Peyer's patch (tissue), 4 donors: ENCODE results near the gene MELK. TPM values are rescaled to one million over a fixed set of nuclear protein-coding genes. Genes with fewer than 3 reads are reported as not detected.
A peak's percentile ranks its signal among the peaks of the same experiment; 100 is the strongest.
"Not testable (repeated sequence)": the region's sequence is repeated elsewhere in the genome, so short reads cannot be mapped to it uniquely, and the experiment has no call there.

Source experiments
- DNase-seq, 3 donors: peaks; one replicate each; pipeline ENCODE4 v3.0.0-alpha.2; 2017 to 2019
- H3K27ac ChIP-seq, 4 donors: fragments of 200-600 bp; sonication (generic); one replicate each; pipeline ENCODE4 v1.5.1; 2016 to 2019
- H3K27me3 ChIP-seq, 2 donors: fragments of 200-600 bp; sonication (generic); one replicate each; pipeline ENCODE4 v1.5.1; 2019
- H3K36me3 ChIP-seq, 3 donors: fragments of 200-600 bp; sonication (generic); one replicate each; pipeline ENCODE4 v1.5.1; 2016 to 2019
- H3K4me1 ChIP-seq, 4 donors: fragments of 200-600 bp; sonication (generic); one replicate each; pipeline ENCODE4 v1.5.1; 2016 to 2019
- H3K4me3 ChIP-seq, 4 donors: fragments of 200-600 bp; sonication (generic); 1 replicate in 3 of 4; 2 replicates in 1 of 4; pipeline ENCODE4 v1.5.1; 2016 to 2019; ENCODE audit warnings: mild to moderate bottlenecking in 1 of 4
- H3K9me3 ChIP-seq, 4 donors: fragments of 200-600 bp; sonication (generic); one replicate each; pipeline ENCODE4 v1.5.1; 2016 to 2019; ENCODE audit warnings: mild to moderate bottlenecking in 1 of 4
- POLR2A ChIP-seq, 2 donors: fragments of 450-650 bp; IDR thresholded peaks; one replicate each; pipeline ENCODE4 v1.5.1; 2017; ENCODE audit warnings: antibody characterized with exemption in 2 of 2, mild to moderate bottlenecking in 2 of 2, moderate library complexity in 2 of 2
- total RNA-seq, 4 donors: library from RNA; depleted of rRNA; stranded (reverse); fragments of >200 nt; gene quantifications; one replicate each; pipeline ENCODE4 v1.1.0, GENCODE V29; 2016
- TF ChIP-seq, protein P1 (sequence below), 6 experiments: fragments of 450-650 bp in 4 of 6; fragments of 200-600 bp in 2 of 6; sonication (generic) in 1 of 6; IDR thresholded peaks; one replicate each; pipeline ENCODE4 v1.5.1; 2017 to 2019; ENCODE audit warnings: antibody characterized with exemption in 6 of 6, mild to moderate bottlenecking in 3 of 6, moderate library complexity in 1 of 6

The MELK gene
- total RNA-seq, 4 donors from 2014 or later = 1.2 to 4.5 (median 3.2) TPM

DNA sequence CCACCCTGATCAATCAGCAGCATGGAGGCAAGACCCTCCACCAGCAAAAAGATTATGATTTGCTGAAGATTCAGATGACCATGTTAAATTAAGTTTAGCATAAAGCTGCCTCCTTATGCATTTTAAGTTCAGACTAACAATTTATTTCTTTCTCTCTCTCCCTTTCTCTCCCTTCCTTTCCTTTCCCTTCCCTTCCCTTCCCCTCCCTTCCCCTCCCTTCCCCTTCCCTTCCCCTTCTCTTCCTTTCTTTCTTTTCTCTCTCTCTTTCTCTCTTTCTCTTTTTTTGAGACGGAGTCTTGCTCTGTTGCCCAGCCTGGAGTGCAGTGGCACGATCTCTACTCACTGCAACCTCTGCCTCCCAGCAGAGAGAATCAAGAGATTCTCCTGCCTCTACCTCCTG lies 1.4 kb upstream of the MELK start:
- no peaks in the 10 kb centered on the region for H3K27me3 ChIP-seq
- H3K36me3 ChIP-seq = no peaks in the 10 kb centered on the region
- H3K4me1 ChIP-seq = peaks cover 0 to 8% (median 4%) of the 10 kb centered on the region in 4 donors
- no peak for DNase-seq
- H3K27ac ChIP-seq = no peak overlapping the region
- no peak for TF ChIP-seq POLR2A (IDR thresholded peaks at IDR 0.05)
- TF ChIP-seq, protein P1, sequence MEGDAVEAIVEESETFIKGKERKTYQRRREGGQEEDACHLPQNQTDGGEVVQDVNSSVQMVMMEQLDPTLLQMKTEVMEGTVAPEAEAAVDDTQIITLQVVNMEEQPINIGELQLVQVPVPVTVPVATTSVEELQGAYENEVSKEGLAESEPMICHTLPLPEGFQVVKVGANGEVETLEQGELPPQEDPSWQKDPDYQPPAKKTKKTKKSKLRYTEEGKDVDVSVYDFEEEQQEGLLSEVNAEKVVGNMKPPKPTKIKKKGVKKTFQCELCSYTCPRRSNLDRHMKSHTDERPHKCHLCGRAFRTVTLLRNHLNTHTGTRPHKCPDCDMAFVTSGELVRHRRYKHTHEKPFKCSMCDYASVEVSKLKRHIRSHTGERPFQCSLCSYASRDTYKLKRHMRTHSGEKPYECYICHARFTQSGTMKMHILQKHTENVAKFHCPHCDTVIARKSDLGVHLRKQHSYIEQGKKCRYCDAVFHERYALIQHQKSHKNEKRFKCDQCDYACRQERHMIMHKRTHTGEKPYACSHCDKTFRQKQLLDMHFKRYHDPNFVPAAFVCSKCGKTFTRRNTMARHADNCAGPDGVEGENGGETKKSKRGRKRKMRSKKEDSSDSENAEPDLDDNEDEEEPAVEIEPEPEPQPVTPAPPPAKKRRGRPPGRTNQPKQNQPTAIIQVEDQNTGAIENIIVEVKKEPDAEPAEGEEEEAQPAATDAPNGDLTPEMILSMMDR (IDR thresholded peaks at IDR 0.05) = no peak
- H3K9me3 ChIP-seq = no peaks in the 10 kb centered on the region
- no peak overlapping the region for H3K4me3 ChIP-seq

DNA sequence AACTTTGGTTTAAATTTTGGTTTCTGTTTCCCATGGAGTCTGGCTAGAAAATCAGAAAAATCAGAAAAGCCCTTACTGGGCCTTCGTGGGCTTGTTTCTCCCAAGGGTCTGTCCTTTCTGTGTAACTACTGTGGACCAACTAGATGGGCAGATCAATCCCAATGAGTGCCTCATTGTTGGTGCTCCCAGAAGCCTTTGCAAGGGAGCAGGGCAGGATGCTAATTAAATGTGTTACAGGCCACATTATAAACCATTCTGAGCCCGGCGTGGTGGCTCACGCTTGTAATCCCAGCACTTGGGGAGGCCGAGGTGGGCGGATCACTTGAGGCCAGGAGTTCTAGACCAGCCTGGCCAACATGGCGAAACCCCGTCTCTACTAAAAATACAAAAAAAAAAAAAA lies 1.4 kb downstream of the MELK start:
- not testable (repeated sequence) for DNase-seq

DNA sequence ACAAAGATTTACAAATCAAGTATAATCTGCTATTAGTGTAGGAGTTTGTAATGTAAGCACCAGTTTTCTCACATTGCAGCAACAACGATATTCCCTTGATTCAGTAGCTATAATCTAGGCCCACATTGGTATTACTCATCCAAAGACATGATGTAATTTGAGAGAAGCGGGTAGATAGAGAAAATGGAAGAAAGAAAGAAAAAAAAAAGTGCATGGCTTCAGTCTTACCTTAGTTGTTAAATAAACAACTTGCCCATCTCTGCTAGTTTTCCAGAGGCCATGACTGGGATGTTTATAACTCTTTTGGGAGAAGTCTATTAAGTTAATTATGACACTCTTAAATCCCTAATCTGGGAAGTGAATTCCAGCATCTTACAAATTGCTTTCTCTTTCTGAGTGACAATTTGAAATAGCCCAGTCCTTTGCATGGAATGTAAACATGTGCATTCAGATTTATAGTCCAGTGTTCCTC lies 2.8 kb downstream of the MELK start:
- DNase-seq = no peak

More for the DNA sequence above, 1.4 kb downstream of the MELK start:
- H3K36me3 ChIP-seq, H3K4me1 ChIP-seq, H3K27me3 ChIP-seq, H3K9me3 ChIP-seq, H3K27ac ChIP-seq: not testable (repeated sequence)
- peak overlapping the region in 1 of 4 donors; percentile 99 for H3K4me3 ChIP-seq

DNA sequence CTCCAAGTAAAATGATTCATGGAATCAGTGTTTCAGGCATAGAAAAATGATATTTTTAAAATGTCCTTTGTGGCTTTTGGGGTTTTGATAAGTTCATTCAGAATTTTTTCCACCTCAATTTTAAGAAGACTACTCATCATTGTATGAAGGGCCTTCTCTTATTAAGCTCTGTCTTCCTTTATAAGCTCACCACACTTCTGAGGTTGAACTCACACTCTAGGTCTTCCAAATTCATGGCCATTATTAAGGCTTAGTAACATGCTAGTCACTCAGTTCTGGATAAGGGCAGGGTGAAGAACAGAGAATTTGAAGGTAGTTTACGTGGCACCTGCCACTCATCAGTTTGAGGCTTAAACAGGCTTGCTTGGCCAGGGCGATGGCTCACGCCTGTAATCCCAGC lies 4.2 kb downstream of the MELK start:
- no peak for DNase-seq
- H3K9me3 ChIP-seq = no peaks in the 10 kb centered on the region
- TF ChIP-seq, protein P1 (IDR thresholded peaks at IDR 0.05) = no peak
- no peak for TF ChIP-seq POLR2A (IDR thresholded peaks at IDR 0.05)
- H3K36me3 ChIP-seq = no peaks in the 10 kb centered on the region
- no peak overlapping the region for H3K4me3 ChIP-seq
- peaks cover 0 to 8% (median 4%) of the 10 kb centered on the region in 4 donors for H3K4me1 ChIP-seq
- no peaks in the 10 kb centered on the region for H3K27me3 ChIP-seq
- no peak overlapping the region for H3K27ac ChIP-seq

More for the DNA sequence above, 2.8 kb downstream of the MELK start:
- Histone ChIP-seq H3K9me3 (no peaks in the 10 kb centered on the region), H3K27me3 (no peaks in the 10 kb centered on the region), H3K4me1 (peaks cover 0 to 8% (median 4%) of the 10 kb centered on the region in 4 donors), H3K4me3 (no peak overlapping the region), H3K27ac (no peak overlapping the region), H3K36me3 (no peaks in the 10 kb centered on the region)
- TF ChIP-seq POLR2A (IDR thresholded peaks at IDR 0.05) = no peak
- TF ChIP-seq, protein P1 (IDR thresholded peaks at IDR 0.05) = no peak

DNA sequence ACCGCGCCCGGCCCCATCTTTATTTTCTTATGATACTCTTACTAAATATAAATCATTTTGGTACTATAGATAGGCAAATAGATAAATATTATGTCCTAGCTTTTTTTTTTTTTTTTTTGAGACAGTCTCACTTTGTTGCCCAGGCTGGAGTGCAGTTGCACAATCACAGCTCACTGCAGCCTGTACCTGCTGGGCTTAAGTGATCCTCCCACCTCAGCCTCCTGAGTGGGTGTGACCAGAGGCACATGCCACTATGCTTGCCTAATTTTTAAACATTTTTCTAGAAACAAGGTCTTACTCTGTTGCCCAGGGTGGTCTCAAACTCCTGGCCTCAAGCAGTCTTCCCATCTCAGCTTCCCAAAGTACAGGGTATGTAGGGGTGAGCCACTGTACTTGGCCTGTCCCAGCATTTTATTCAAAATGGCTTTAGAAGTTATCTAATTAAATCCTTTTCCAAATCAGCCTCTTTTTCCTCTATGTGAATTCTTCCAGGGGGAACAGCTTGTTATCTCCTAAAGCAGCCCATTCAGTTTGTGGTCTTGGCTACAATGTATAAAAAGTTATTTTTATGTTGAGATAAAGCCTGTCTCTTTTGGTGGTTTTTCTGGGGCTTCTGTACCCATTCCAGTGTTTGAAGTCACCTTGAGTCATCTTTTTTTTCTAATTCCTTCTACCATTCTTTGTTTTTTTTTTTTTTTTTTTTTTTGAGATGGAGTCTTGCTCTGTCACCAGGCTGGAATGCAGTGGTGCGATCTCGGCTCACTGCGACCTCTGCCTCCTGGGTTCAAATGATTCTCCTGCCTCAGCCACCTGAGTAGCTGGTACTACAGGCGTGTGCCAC lies 12.1 kb downstream of the MELK start:
- no peak for TF ChIP-seq POLR2A (IDR thresholded peaks at IDR 0.05)
- TF ChIP-seq, protein P1 (IDR thresholded peaks at IDR 0.05) = no peak

DNA sequence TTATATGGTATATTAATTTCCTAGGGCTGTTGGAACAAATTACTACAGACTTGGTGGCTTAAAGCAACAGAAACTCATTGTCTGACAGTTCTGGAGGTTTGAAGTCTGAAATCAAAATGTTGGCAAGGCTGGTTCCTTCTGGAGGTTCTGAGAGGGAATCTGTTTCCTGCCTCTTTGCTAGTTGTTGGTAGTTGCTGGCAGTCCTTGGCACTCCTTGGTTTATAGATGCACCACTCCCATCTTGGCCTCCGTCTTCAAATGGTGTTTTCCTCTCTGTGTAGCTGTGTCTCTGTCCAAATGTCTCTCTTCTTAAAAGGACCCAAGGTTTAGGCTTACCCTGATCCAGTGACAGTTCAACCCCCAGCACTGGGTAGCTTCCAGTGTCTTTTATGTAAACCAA lies 17.5 kb downstream of the MELK start:
- Histone ChIP-seq H3K36me3 (no peaks in the 10 kb centered on the region), H3K4me3 (no peak overlapping the region), H3K4me1 (no peaks in the 10 kb centered on the region), H3K27me3 (no peaks in the 10 kb centered on the region), H3K9me3 (no peaks in the 10 kb centered on the region), H3K27ac (no peak overlapping the region)
- TF ChIP-seq POLR2A (IDR thresholded peaks at IDR 0.05) = no peak
- TF ChIP-seq, protein P1 (IDR thresholded peaks at IDR 0.05) = no peak
- DNase-seq = no peak

More for the DNA sequence above, 12.1 kb downstream of the MELK start:
- H3K9me3 ChIP-seq = no peaks in the 10 kb centered on the region
- no peak for DNase-seq
- H3K27me3 ChIP-seq = no peaks in the 10 kb centered on the region
- no peak overlapping the region for H3K4me3 ChIP-seq
- H3K36me3 ChIP-seq = no peaks in the 10 kb centered on the region
- no peak overlapping the region for H3K27ac ChIP-seq
- H3K4me1 ChIP-seq = no peaks in the 10 kb centered on the region
